ENCODE results near the gene PPP2R5C. TPM values are rescaled to one million over a fixed set of nuclear protein-coding genes. Genes with fewer than 3 reads are reported as not detected.

Gene PPP2R5C
- total and polyA plus RNA-seq, 2 of the 8 experiments (the other 6 are each of a cell fraction or from before 2014, with no cell fraction given): 49.6 to 95.9 TPM

DNA sequence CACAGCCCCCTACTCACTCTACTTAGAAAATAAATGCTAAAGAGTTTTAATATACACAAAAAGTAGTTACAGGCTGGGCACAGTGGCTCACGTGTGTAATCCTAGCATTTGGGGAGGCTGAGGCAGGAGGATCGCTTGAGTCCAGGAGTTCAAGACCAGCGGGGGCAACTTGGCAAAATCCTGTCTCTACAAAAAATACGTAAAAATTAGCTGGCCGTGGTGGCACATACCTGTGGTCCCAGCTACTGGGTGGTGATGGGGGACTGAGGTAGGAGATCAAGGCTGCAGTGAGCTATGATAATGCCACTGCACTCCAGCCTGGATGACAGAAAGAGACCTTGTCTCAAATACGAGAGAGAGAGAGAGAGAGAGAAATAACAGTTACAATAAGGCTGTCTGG, 193.0 kb downstream of the PPP2R5C start:
- Histone ChIP-seq H3K79me1 (ENCODE audit: low read depth, low read length) (no peaks in the 10 kb centered on the region), H3K36me3 (ENCODE audit: control insufficient read depth in 2 of 4, insufficient read depth in 4 of 4, low read length in 3 of 4) (no peaks in the 10 kb centered on the region), H3K23me2 (ENCODE audit: low read depth, low read length) (no peaks in the 10 kb centered on the region), H2AFZ (ENCODE audit: low read length) (no peak overlapping the region), H3K9me3 (ENCODE audit: insufficient read depth in 2 of 2, low read depth in 1 of 2, low read length in 1 of 2) (no peaks in the 10 kb centered on the region), H3K79me2 (ENCODE audit: control insufficient read depth in 1 of 2, insufficient read depth in 2 of 2, low read length in 2 of 2) (no peaks in the 10 kb centered on the region), H3K56ac (replicated peaks; ENCODE audit: insufficient read length, low read depth, low read length) (no peak overlapping the region), H4K5ac (ENCODE audit: insufficient read length, low read depth, low read length) (no peak overlapping the region), H3K9ac (replicated peaks in 1 of 4; ENCODE audit: extremely low read depth in 1 of 4, low read depth in 3 of 4, low read length in 3 of 4) (no peak overlapping the region), H4K8ac (ENCODE audit: extremely low read depth, insufficient read depth, low read length) (no peak overlapping the region), H3K14ac (ENCODE audit: insufficient read length) (no peak overlapping the region), H3K4me1 (replicated peaks in 1 of 4; ENCODE audit: control insufficient read depth in 3 of 4, insufficient read depth in 4 of 4, low read length in 3 of 4) (no peaks in the 10 kb centered on the region), H4K20me1 (replicated peaks in 1 of 2; ENCODE audit: control insufficient read depth in 1 of 2, insufficient read depth in 2 of 2, low read length in 2 of 2) (no peaks in the 10 kb centered on the region), H3K27me3 (replicated peaks in 1 of 4; ENCODE audit: control insufficient read depth in 3 of 4, extremely low read depth in 1 of 4, insufficient read depth in 3 of 4, low read length in 3 of 4) (peaks cover 0 to 2% (median 0%) of the 10 kb centered on the region in 4 experiments; a peak in 2 of 7 replicates), H2AK5ac (ENCODE audit: low read depth, low read length) (no peak overlapping the region), H3K4me2 (ENCODE audit: insufficient read depth in 1 of 2, low read depth in 2 of 2, low read length in 2 of 2) (no peak overlapping the region), H2BK5ac (ENCODE audit: low read depth, low read length) (no peak overlapping the region), H2BK120ac (replicated peaks; ENCODE audit: low read depth, low read length) (no peak overlapping the region), H3K18ac (ENCODE audit: extremely low read depth, low read length) (no peak overlapping the region), H2BK12ac (ENCODE audit: low read depth, low read length) (no peak overlapping the region), H2BK15ac (ENCODE audit: low read length) (no peak overlapping the region), H3K4ac (replicated peaks; ENCODE audit: insufficient read length, low read depth, low read length) (no peak overlapping the region), H4K91ac (replicated peaks; ENCODE audit: insufficient read length, low read length) (no peak overlapping the region), H3K27ac (ENCODE audit: low read depth, low read length) (no peak overlapping the region), H3K4me3 (ENCODE audit: extremely low read depth in 1 of 4, insufficient read depth in 2 of 4, low read depth in 3 of 4, low read length in 4 of 4) (no peak overlapping the region), H2BK20ac (ENCODE audit: low read length) (no peak overlapping the region), H3K23ac (ENCODE audit: insufficient read length) (no peak overlapping the region)
- 79% methylated on average over 6 of the region's 6 CpGs; no CpG with 5 or more reads in 1 of the 2 experiments for WGBS, 2 experiments (ENCODE audit: extremely low coverage in 1 of 2, insufficient coverage in 1 of 2, insufficient read length in 1 of 2, insufficient replicate concordance in 2 of 2, low coverage in 1 of 2, low lambda C conversion rate in 2 of 2, missing lambda C conversion rate in 1 of 2)
- TF ChIP-seq, protein P1, sequence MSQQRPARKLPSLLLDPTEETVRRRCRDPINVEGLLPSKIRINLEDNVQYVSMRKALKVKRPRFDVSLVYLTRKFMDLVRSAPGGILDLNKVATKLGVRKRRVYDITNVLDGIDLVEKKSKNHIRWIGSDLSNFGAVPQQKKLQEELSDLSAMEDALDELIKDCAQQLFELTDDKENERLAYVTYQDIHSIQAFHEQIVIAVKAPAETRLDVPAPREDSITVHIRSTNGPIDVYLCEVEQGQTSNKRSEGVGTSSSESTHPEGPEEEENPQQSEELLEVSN (IDR thresholded peaks at IDR 0.05): no peak
- TF ChIP-seq MAFK (IDR thresholded peaks at IDR 0.05; ENCODE audit: low read depth, low read length) (no peak), SP1 (IDR thresholded peaks at IDR 0.05; ENCODE audit: low read depth, low read length) (no peak)
- no peak for DNase-seq (ENCODE audit: low read depth in 1 of 2, low spot score in 2 of 2)
- ChIA-PET POLR2A (ENCODE audit: partially characterized antibody) (interaction anchor here (1.6 kb wide), 1 partner anchor 11 kb away, joined by 7 read pairs; no protein-coding TSS in a partner anchor), CTCF (ENCODE audit: partially characterized antibody) (interaction anchor here (0.6 to 5.1 kb wide), 5 partner anchors 9 to 184 kb away, joined by 3 to 33 read pairs (median 4); partner anchors contain the start of gene DYNC1H1)
- FAIRE-seq: no peak
